Measurements from ENCODE around the gene FGF9.

FGF9 gene

DNA sequence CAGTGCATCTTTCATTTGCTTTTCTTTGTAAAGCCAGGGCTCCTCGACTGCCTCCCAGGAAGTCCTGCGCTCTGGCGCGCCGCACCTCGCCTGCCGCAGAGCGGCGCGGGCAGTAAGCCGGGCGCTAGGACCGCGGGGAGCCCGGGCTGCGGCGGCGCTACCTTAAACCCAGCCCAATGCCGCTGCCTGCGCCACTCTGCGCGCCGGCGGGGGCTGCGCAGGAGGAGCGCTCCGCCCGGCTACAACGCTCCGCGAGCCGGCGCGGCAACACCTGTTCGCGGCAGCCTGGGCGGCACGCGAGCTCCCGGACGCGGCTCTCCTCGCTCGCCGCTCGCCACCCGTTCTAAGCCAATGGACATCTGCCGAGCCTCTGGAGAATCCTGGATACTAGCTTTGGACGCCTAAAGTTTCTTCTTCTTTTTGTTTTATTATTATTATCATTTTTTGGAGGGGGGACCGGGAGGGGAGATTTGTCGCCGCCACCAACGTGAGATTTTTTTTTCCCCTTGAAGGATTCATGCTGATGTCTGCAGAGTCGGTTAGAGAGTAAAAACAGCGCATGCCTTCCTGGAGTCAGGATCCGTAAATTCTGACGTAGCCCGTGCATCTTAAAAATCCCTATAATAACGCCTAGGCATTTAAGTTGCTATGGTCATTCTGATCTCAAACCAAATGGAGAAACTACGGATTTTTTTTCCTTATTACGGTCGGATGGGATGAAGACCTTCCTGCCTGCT, at the start of gene FGF9:
FGF9 (plus strand) TSS at position 191 of the 737 bp plus-strand sequence. CDS start 840 bp downstream, outside the sequence.
- DNase-seq = peak; percentile 57

DNA sequence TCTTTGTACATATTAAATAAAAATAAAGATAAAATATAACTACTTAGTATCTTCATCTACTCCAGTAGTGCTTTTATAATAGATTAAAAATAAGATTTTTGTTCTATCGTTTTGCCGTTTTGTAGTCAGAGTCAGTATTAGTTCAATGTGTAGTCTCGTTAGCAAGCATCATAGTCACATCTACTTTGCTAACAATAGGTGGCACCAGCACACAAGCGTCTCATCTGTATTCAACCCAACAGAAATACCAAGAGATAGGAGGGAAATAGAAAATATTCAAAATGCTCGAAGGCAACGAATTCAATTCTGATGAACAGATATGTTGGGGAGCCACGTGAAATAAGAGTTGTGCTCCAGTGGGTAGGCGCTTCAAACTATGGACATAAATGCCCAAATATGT, 45.5 kb upstream of the FGF9 start:
- no peak for DNase-seq

DNA sequence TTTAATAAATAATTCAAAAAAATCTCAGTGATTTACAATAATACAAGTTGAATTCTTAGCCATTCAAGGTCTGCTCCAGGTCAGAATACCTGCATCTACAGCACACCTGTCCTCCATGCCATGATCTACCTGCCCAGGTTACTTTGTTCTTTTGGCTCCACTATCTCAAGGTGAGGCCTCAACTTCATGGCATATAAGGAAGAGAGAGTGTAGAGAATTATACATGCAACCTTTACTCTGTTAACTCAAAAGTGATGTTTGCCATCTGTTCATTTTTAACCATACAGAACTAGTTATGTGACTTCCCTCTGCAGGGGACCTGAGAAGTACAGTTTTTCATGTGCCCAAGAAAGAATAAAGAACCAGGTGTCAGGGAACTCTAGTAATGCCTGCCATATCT, 38.7 kb upstream of the FGF9 start:
- DNase-seq = no peak

DNA sequence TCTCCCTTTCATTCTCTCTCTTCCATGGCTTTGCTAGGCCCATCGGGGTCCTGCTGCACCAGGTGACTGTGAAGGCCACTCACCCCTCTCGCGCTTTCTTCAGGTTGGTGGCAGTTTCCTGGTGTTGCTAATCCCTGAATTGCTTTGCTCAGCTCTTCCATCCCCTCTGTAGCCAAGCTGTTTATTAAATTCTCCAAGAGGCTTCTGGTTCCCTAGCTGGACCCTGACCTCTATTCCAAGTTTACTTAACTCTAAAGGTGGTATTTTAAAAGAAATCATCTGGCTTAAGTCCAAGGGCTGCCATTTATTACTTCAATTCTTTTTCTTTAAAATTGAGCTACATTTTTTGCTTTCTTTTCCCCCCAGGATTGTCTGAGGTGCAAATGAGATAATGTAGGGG, 34.2 kb upstream of the FGF9 start:
- DNase-seq = no peak

DNA sequence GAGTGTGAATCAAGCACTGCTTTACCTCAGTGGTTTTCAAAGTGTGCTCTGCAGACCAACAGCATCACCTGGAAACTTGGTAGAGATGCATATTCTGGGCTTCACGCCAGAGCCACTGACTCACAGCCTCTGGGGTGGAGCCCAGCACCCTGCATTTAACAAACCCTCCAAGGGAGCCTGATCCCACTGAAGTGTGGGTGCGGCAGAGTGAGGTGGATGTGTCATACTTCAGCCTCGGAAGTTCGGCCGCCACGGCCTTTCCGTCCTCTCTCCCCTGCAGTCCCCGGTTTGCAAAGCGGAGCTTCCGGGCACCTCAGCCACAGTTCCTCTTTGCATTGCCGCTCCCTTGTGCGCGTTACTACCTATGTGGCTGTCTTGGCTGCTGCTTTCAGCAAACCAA, 33.6 kb upstream of the FGF9 start:
- DNase-seq = peak; percentile 12

DNA sequence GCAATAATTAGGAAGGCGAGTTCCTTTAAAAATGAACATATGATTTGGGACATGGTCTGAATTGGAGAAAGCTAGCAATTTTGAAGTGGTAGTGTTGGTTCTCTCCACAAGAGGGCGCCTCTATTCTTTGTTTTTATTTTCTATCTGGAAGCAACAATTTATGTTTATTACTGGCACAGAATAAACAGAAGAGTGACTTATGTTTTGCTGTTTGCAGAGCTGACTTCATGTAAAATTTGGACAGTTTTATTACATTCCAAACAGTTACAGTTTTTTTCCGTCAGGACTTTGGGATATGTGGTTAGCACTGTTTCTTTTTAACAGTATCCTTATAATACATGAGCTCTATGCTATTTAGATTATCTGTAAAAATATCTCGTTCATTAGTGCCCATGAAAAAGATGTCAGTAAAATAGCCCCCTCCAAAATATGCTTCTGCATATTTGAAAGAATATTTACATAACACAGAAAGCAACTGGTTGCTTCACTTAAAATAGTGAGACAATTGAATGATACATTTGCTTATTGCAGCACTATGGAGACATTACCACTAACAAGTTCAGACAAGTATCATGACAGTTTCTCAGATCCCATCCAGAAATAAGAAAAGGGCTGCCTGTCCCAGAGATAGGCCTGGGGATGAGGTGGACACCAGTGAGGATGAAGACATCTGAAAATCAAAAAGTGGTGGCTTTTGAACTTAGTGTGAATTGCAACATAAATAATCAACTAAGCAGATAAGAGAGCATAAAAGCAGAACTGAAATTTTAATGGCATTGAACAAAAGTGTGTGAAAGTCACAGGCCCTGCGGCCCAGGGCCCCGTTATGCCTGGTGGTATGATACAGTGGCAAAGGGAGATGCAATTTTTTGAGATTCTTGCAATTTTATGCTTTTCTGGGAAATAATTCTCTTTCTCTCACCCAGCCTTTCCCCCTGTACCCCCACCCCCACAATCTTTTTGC, 32.3 kb upstream of the FGF9 start:
- DNase-seq = no peak

DNA sequence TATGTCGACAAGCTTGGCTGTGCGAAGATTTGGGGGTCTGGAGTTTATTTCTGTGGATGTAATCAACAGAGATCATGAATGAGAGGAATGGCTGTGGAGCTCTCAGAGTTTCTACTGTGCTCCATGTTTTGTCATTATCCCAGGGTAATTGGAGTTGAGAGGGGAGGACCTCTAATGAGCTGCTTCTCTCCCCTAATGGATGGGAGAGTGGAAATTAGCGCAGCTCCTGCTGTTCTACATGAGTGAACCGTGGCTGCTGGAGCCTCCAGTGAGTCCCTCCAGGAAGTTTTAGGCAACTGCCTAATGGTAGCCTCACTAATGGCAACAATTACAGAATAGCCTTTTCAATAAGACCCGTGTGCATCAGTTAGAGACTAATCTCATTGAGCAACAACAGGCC, 31.3 kb upstream of the FGF9 start:
- no peak for DNase-seq

DNA sequence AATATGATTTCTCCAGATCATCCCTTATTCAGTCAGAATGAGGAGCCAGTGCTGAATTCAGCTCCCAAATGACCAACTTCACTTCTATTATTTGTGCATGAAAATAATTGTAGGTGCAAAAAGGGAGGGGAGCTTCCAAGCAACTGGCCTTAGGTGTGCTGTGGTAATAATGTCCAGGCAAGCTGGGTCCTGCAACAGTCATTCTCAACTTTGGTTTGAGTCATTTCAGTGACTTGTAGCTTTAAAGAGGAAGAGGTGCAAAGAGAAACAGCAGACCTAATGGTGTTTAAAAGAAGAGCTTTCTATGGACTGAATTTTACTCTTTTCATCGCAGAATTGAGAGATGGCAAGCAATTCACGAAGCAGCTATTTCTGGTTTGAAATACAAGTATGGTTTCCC, 29.2 kb upstream of the FGF9 start:
- no peak for DNase-seq

DNA sequence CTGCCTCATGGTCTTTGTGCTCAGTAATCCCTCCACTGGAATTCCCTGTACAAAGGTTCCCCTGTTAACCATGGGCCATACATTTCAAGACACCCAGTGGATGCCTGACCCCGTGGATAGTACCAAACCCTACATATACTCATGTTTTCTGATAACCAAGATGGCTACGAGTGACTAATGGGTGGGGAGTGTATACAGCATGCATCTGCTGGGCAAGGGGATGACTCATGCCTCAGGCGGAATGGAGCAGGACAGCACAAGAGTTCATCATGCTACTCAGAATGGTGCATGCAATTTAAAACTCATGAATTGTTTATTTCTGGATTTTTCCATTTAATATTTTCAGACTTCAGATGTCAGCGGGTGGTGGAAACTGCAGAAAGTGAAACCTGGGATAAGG, 13.3 kb upstream of the FGF9 start:
- DNase-seq = no peak

DNA sequence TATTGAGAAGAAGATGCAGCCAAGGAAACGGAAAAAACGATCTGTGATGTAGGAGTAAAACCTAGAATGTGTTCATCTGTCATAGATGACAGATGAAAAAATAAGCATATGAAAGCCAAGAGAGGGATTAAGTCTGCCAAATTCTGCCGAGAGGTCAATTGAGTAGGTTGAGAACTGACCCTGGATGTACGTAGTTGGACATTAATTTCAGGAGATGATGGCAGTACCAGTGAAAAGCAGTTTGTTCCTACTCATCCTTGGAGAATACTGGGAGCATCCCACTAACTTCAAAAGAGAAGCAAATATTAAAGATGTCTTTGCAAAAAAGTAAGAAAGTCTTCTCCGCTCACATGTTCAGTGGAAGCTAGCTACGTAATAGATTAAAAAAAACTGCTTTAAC, 11.8 kb upstream of the FGF9 start:
- DNase-seq = no peak

DNA sequence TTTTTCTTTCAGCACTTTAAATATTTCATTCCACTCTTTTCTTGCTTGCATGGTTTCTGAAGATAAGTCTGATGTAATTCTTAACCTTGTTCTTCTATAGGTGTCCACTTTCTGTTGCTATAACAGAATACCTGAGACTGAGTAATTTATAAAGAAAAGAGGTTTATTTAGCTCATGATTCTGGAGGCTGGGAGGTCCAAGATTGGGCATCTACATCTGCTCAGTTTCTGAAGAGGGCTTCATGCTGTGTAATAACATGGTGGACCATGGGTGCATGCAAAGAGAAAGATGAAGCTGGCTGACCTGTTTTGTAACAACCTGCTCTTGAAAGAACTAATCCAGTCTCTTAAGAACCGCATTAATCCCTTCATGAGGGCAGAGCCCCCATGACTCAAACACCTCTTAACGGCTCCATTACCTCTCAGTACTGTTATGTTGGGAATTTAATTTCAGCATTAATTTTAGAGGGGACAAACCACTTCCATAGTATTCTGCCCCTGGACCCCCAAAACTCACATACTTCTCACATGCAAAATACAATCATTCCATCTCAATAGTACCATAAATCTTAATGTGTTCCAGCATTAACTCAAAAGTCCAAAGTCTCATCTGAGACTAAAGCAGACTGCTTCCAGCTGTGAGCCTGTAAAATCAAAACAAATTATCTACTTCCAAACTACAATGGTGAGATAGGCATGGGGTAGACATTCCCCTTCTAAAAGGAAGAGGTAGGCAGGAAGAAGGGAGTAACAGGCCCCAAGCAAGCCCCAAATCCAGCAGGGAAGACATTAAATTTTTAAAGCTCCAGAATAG, 9.6 kb upstream of the FGF9 start:
- no peak for DNase-seq

DNA sequence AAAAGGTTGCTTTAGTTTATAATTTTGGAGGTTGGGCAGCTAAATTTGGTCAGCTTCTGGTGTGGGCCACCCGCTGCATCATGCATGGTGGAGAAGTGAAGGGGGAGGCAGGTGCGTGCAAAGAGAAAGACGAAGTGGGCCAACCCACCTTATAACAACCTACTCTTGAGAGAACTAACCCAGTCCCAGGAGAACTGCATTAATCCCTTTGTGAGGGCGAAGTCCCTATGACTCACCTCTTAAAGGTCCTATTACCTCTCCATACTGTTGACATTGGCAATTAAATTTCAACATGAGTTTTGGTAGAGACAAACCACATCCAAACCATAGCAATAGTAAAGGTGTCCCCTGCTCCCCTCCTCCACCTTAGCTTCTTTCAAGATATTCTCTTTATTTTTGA, 7.7 kb upstream of the FGF9 start:
- no peak for DNase-seq

DNA sequence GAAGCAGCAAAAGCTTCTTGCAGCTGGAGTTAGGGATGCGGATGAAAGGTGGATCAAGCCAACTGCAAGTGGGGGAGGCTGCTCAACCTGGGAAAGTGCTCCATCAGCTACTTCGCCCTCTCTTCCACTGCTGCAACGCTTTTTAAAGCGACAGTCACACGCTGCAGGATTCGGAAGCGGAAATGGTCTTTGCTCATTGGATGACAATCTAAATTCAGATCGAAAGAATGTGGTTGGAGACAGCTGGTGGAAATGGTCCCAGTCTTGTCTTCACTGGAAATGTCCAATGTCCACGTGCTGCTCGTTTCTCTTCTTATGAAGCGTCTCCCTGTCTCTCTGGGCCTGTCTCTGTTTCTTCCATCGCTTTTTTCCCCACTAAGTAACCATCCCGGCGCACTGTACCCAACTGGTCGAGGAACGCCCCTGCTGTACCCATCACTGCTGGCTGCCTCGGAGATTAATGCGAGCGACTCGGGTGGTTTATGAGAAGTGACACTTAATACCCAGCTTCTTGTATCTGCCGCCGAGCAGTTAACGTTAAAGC, 2.1 kb upstream of the FGF9 start:
- no peak for DNase-seq

DNA sequence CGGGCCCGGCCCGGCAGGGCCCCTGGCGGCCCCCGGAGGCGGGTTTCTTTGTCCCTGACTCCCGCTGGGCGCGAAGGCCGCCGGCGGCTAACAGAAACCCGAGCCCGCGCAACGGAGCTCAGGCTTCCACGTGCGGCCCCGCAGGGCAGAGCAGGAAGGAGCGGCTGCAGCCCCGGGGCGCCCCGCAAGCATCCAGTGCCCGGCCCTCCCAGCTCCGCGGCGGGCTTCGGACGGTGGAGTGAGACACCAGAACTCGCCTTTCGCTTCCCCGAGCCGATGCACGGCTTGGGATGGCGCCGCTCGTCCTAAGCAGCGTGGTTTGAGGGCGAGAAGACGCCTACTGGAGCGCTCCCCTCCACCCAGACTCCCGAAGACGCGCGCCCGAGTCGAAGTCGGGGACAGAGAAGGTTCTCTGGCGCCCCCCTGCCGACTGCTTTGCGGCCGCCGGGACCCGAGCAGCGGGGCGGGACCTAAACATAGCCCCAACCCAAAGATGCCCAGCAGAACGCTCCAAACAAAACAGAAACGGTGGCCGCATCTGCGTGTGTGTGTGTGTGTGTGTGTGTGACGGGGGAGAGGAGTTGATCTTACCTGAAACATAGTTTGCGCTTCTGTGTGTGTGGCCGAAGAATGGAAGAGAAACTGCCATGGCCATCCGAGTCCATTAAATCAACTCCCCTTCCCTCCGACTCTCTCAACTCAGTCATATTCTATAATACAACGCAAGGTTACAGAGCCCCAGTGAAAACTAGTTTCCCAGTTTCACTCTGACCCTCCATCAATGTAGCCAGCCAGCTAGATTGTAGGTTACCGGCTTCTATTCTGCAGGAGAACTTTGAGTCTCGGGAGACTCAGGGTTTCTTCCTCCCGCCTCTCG, 629 bp upstream of the FGF9 start:
- peak; percentile 62 for DNase-seq

DNA sequence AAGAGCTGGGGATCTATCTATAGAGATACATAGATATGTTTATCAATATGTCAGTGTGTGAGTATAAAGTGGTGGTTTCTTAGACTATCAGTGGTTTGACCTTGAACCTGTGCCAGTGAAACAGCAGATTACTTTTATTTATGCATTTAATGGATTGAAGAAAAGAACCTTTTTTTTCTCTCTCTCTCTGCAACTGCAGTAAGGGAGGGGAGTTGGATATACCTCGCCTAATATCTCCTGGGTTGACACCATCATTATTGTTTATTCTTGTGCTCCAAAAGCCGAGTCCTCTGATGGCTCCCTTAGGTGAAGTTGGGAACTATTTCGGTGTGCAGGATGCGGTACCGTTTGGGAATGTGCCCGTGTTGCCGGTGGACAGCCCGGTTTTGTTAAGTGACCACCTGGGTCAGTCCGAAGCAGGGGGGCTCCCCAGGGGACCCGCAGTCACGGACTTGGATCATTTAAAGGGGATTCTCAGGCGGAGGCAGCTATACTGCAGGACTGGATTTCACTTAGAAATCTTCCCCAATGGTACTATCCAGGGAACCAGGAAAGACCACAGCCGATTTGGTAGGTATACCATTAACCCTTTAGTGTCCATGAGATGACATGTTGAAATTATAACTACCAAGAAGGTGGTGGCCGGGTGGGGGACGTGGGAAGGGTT, 880 bp downstream of the FGF9 start:
- DNase-seq = no peak

DNA sequence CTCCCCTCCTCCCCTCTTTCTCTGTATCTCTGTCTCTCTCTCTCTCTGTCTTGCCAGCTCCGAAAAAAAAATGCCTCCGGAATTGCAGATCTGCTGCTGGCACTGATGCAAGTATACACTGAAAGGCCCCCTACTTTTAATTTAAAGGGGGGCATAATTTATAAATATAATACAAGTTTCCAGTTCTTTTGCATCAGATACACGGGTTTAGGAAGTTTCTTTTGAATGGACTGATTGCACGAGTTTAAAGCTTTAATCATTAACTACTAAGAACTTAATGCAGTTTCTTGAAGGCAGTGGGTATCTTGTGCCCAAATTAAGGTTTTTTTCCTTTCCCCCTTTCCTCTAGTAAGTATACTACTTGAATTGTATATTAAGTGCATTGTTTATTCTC, 1.4 kb downstream of the FGF9 start:
- DNase-seq = no peak

DNA sequence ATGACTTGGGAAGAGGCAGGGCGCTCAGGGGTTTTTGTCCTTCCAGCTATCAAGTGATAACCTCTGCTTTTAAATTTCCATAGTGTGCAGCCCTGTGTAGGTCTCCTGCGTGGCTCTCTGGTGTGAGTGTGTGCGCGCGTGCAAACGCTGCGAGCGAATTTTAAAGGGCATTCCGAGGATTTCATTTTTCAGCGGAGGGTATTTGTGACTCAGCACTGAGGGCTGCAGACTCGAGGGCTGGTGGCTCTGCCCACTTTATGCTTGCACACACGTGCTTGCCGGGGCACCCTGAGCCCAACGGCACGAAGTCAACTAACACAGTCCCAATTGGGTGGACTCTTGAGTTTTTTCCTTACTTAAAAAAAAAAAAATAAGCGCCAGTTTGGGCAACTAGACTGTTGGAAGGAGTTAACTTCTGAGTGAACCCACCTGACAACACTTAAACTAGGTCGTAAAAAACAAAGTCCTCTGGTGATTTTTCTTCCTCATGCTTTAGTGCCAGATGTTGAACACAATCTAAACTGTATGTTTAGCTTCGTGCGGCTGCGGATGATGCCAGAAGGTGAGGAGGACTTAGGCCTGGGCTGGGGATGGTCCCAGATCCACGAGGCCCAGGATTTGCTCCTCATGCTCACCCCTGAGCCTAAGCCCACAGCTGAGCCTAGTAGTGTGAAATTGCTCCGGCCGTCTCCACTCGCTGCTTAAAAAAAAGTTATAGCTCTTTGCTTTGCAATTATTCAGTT, 2.1 kb downstream of the FGF9 start:
- no peak for DNase-seq

DNA sequence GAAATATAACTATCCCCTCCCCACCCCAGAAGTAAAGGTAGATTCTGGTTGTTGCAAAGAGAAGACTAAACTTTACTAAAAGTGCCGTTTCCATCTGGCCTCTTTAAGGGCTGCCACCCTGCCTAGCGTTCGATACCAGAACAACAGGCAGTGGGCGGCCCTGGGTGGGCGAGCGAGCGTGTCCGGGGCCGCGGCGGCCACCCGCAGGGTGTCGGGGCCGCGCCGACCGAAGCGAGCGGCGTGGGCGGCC, 2.6 kb downstream of the FGF9 start:
- no peak for DNase-seq

DNA sequence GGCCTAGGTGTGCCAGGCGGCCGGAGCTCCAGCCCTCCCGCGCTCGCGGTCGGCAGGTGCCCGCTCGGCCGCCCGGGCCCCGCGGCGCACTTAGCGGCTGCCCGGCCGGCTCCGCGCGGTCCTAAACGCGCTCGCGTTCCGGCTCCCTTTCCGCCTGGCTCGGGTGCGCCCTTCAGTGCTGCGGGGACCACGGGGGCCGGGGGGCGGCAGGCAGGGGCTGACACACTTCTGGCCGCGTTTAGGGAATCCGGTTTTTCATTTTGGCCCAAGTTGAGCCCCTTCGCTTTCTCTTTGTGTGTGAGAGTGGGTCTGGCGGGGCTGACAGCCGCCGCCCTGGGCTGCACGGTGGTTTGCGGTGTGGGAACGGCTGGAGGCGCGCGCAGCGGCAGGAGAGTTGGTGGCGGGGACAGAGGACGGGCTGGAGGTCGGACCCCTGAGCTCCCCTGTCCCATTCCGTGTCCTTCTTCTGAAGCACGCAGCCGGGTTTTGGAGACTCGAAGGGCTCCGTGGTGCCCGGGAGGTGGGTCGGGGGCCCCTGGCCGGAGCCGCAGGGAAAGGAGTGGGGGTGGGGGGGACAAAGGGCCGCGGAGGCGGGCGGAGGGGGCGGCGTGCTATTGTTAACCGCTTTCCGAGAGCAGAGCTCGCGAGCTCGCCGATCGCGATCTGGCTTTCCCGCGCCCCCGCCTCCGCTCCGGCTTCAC, 3.1 kb downstream of the FGF9 start:
- no peak for DNase-seq

DNA sequence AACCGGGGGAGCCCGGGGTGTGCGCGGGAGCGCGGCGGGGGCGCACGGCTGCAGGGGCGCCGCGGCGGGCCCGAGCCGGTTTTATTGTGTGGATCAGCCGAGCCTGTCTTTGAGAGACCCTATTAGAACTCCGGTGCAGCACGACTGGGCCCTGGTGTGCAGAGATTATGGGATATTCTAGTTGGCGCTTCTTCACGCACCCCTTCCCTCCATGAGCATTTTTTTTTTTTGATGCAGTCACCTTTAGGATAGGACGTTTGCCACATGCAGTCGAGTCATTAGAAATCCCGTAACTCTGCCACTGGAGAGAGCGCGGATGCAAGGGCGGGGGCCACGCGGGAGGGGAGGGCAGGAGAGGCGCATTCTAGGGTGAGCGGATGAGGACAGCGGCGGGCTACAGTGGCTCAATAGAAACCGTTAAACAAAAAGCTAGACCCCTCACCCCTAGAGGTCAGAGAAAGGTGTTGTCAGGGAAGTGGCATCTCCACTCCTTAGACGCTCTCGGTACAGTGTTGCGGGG, 3.7 kb downstream of the FGF9 start:
- DNase-seq = no peak

All from T1000 (cell line).